Measurements from ENCODE around the gene PRSS27. TPM values are rescaled to one million over a fixed set of nuclear protein-coding genes. Genes with fewer than 3 reads are reported as not detected.
"Not testable (repeated sequence)": the region's sequence is repeated elsewhere in the genome, so short reads cannot be mapped to it uniquely, and the experiment has no call there.

Gene PRSS27
- total and polyA plus RNA-seq, 2 donors (not counting 3 experiments of a cell fraction or from before 2014, with no cell fraction given): 0.33 to 0.53 TPM

DNA sequence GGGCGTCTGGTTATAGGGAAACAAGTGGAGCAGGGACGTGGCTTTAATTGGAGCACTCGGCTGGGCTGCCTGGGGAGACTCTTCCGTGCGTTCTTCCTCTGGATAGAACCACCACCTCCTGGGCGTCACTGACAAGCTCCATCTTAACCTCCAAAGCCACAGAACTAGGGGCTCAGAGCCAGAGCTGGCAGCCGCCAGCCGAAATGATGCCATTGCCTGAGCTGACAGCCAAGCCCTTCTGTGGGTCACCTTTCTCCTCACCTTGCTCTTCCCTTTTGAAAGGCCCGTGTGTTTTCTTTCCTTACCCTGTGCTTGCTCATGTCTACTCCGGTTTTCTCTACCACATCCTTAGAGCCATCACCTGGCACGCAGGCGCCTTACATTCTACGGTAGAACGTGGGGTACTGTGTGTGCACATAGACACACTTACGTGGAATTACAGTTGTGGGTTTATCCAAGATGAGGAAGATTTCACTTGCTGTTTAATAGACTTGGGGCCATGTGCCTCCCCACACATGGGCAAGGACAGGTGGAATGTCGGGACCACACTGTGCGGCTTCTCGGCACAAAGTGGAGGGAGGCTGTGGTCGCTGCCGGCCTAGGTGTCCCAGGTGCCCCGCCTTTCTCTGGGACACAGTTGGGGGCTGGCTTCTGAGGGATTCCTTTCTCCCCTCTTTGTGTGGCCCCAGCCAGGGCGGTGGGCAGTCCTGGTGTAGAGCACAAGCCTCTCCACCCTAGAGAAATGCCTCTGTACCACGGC lies 41.6 kb downstream of the PRSS27 start:
- intact Hi-C loops (cut with micrococcal nuclease): loop anchor here (10.0 kb wide), 1 partner anchor 74 kb away; no protein-coding TSS in a partner anchor
- not testable (repeated sequence) for BruUV-seq (replicated peaks); H3K36me3 ChIP-seq (ENCODE audit: control insufficient read depth in 2 of 2, extremely low read depth in 1 of 2, insufficient read depth in 2 of 2, low read length in 2 of 2)

DNA sequence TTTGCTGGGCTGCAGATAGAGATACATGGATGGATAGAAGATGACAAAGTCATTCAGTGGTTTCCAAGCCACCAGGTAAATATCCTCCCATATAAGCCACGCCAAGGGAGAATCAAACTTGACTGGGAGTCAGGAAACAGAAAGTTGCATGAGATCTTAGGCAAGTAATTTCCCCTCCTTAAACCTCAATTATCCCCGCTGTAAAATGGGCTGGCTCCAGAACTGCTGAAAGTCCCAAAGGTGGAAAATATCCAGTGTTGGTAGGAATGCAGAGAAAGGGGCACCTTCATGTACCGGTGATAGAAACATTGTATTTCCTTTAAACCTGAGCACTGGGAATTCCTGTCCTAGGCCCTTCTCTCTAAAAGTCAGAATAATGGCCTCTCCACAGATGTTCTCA lies 43.1 kb downstream of the PRSS27 start:
- H3K4me2 ChIP-seq (ENCODE audit: insufficient read depth, low read length); H2AFZ ChIP-seq (ENCODE audit: low read depth, low read length); H3K36me3 ChIP-seq (ENCODE audit: control insufficient read depth in 2 of 2, extremely low read depth in 1 of 2, insufficient read depth in 2 of 2, low read length in 2 of 2); H3K27me3 ChIP-seq (ENCODE audit: control insufficient read depth in 2 of 2, insufficient read depth in 2 of 2, low read length in 2 of 2); H3K4me3 ChIP-seq (replicated peaks in 1 of 3; ENCODE audit: insufficient read depth in 1 of 3, low read depth in 1 of 3, low read length in 3 of 3); DNase-seq (ENCODE audit: low read depth, low spot score); H3K9me3 ChIP-seq (replicated peaks; ENCODE audit: control insufficient read depth, insufficient read depth, low read length); POLR2A ChIA-PET; H3K9ac ChIP-seq (replicated peaks; ENCODE audit: extremely low read depth, insufficient read depth, low read length); CTCF ChIA-PET; dilution Hi-C loops (cut with MboI; ENCODE audit: extremely low pct_ligation_motif_present, low sequenced_read_pairs); BruUV-seq (replicated peaks); H3K27ac ChIP-seq (ENCODE audit: insufficient read depth, low read depth, low read length); H3K9me1 ChIP-seq (replicated peaks; ENCODE audit: control insufficient read depth, extremely low read depth, insufficient read depth, low read length); H3K79me2 ChIP-seq (ENCODE audit: control insufficient read depth, insufficient read depth, low read length); H4K20me1 ChIP-seq (replicated peaks; ENCODE audit: control insufficient read depth, extremely low read depth, insufficient read depth, low read length); FAIRE-seq: not testable (repeated sequence)
- intact Hi-C loops (cut with micrococcal nuclease): loop anchor here (10.0 kb wide), 1 partner anchor 72 kb away; no protein-coding TSS in a partner anchor
- H3K4me1 ChIP-seq (ENCODE audit: control insufficient read depth, extremely low read depth, insufficient read depth, low read length): peaks cover 11% of the 10 kb centered on the region

More for the DNA sequence above, 41.6 kb downstream of the PRSS27 start:
- H3K4me2 ChIP-seq (ENCODE audit: insufficient read depth, low read length); H4K20me1 ChIP-seq (replicated peaks; ENCODE audit: control insufficient read depth, extremely low read depth, insufficient read depth, low read length); H3K9ac ChIP-seq (replicated peaks; ENCODE audit: extremely low read depth, insufficient read depth, low read length); H3K4me1 ChIP-seq (ENCODE audit: control insufficient read depth, extremely low read depth, insufficient read depth, low read length); H3K9me1 ChIP-seq (replicated peaks; ENCODE audit: control insufficient read depth, extremely low read depth, insufficient read depth, low read length); H3K9me3 ChIP-seq (replicated peaks; ENCODE audit: control insufficient read depth, insufficient read depth, low read length); POLR2A ChIA-PET; dilution Hi-C loops (cut with MboI; ENCODE audit: extremely low pct_ligation_motif_present, low sequenced_read_pairs); H2AFZ ChIP-seq (ENCODE audit: low read depth, low read length); H3K4me3 ChIP-seq (replicated peaks in 1 of 3; ENCODE audit: insufficient read depth in 1 of 3, low read depth in 1 of 3, low read length in 3 of 3); DNase-seq (ENCODE audit: low read depth, low spot score); H3K27ac ChIP-seq (ENCODE audit: insufficient read depth, low read depth, low read length); CTCF ChIA-PET; H3K27me3 ChIP-seq (ENCODE audit: control insufficient read depth in 2 of 2, insufficient read depth in 2 of 2, low read length in 2 of 2): not testable (repeated sequence)
- peaks cover 17% of the 10 kb centered on the region for H3K79me2 ChIP-seq (ENCODE audit: control insufficient read depth, insufficient read depth, low read length)
- peak; percentile 78 for FAIRE-seq

Measured in endothelial cell of umbilical vein (primary cell).